Keratinocyte (primary cell): ENCODE data around the gene PER2. TPM values are rescaled to one million over a fixed set of nuclear protein-coding genes. Genes with fewer than 3 reads are reported as not detected.

Source experiments
- DNase-seq: peaks from one replicate; pipeline ENCODE4 v3.0.0-alpha.2; 2011; ENCODE audit warnings: low read depth, missing footprints, low spot score
- FAIRE-seq: peaks from 2 replicates; lab custom pipeline; 2011; peaks lifted over from hg19 to GRCh38; lab: Jason Lieb, UNC
- H2AFZ ChIP-seq: 2 replicates; pipeline ENCODE4 v1.6.0; 2012; ENCODE audit warnings: low read length, control low read depth, inconsistent platforms; ENCODE audit not compliant: control insufficient read depth
- H3K27ac ChIP-seq: 2 replicates; pipeline ENCODE4 v1.5.1; 2011; ENCODE audit warnings: low read length; ENCODE audit not compliant: control insufficient read depth, insufficient read depth
- H3K27me3 ChIP-seq: 3 replicates; pipeline ENCODE4 v1.6.0; 2011; ENCODE audit warnings: low read length; ENCODE audit not compliant: control insufficient read depth, insufficient read depth; ENCODE audit errors: extremely low read depth
- H3K36me3 ChIP-seq, 2 experiments: 2 replicates in 1 of 2; 3 replicates in 1 of 2; pipeline ENCODE4 v1.5.1; 2011; ENCODE audit warnings: low read length in 2 of 2, mild to moderate bottlenecking in 1 of 2; ENCODE audit not compliant: control insufficient read depth in 2 of 2, insufficient read depth in 2 of 2; ENCODE audit errors: extremely low read depth in 1 of 2
- H3K4me1 ChIP-seq: 3 replicates; pipeline ENCODE4 v1.5.1; 2011; ENCODE audit warnings: low read length; ENCODE audit not compliant: control insufficient read depth, insufficient read depth; ENCODE audit errors: extremely low read depth
- H3K4me2 ChIP-seq: 3 replicates; pipeline ENCODE4 v1.6.0; 2011; ENCODE audit warnings: low read depth, low read length; ENCODE audit not compliant: control insufficient read depth, insufficient read depth; ENCODE audit errors: extremely low read depth
- H3K4me3 ChIP-seq, 3 experiments: fragments of 200-600 bp in 1 of 3; sonication (generic) in 1 of 3; 2 replicates in 2 of 3; 3 replicates in 1 of 3; pipeline ENCODE4 v1.5.1; 2011 to 2016; ENCODE audit warnings: low read length in 3 of 3, mild to moderate bottlenecking in 3 of 3, control low read depth in 2 of 3, inconsistent platforms in 1 of 3, low read depth in 1 of 3, mixed read lengths in 1 of 3, mixed run types in 1 of 3, moderate library complexity in 1 of 3; ENCODE audit not compliant: control insufficient read depth in 2 of 3, insufficient read depth in 2 of 3; ENCODE audit errors: extremely low read depth in 1 of 3
- H3K79me2 ChIP-seq: 2 replicates; pipeline ENCODE4 v1.6.0; 2012; ENCODE audit warnings: low read length; ENCODE audit not compliant: control insufficient read depth, insufficient read depth
- H3K9ac ChIP-seq: 3 replicates; pipeline ENCODE4 v1.6.0; 2011; ENCODE audit warnings: low read length; ENCODE audit not compliant: control insufficient read depth, insufficient read depth; ENCODE audit errors: extremely low read depth
- H3K9me1 ChIP-seq: 3 replicates; pipeline ENCODE4 v1.6.0; 2011; ENCODE audit warnings: low read length; ENCODE audit not compliant: control insufficient read depth, insufficient read depth; ENCODE audit errors: extremely low read depth
- H3K9me3 ChIP-seq: 2 replicates; pipeline ENCODE4 v1.5.1; 2012; ENCODE audit warnings: low read depth, low read length; ENCODE audit not compliant: control insufficient read depth
- H4K20me1 ChIP-seq: 3 replicates; pipeline ENCODE4 v1.6.0; 2011; ENCODE audit warnings: low read length; ENCODE audit not compliant: control insufficient read depth, insufficient read depth; ENCODE audit errors: extremely low read depth
- CTCF ChIP-seq, 3 experiments: IDR thresholded peaks in 1 of 3; conservative IDR thresholded peaks in 1 of 3; optimal IDR thresholded peaks in 1 of 3; 2 replicates in 2 of 3; 3 replicates in 1 of 3; pipeline versions ENCODE3 to v1.5.1; 2011; ENCODE audit warnings: low read length in 3 of 3, mild to moderate bottlenecking in 3 of 3, moderate library complexity in 2 of 3, control low read depth in 1 of 3, inconsistent platforms in 1 of 3; ENCODE audit not compliant: insufficient read depth in 2 of 3; ENCODE audit errors: extremely low read depth in 1 of 3
- EZH2 ChIP-seq: IDR thresholded peaks from one replicate; pipeline ENCODE4 v1.6.1; 2012; ENCODE audit warnings: inconsistent platforms, mild to moderate bottlenecking, low read length, moderate library complexity
- dilution Hi-C: fragments of 300-500 bp; cut with MboI; formaldehyde crosslinking; loops from one replicate; pipeline ENCODE4 v1.7.0; 2020; ENCODE audit warnings: low sequenced_read_pairs; ENCODE audit not compliant: extremely low pct_ligation_motif_present
- polyA plus RNA-seq, 5 experiments: library from polyadenylated mRNA; depleted of rRNA in 3 of 5; stranded (reverse) in 3 of 5; stranded (forward) in 1 of 5; unstranded in 1 of 5; fragments of >200 nt; gene quantifications; 1 replicate in 1 of 5; 2 replicates in 3 of 5; 3 replicates in 1 of 5; pipeline versions ENCODE4 v1.2.1 to v1.2.3, GENCODE V29; 2011 to 2012; ENCODE audit warnings: missing spikeins in 2 of 5, low read depth in 1 of 5, low replicate concordance in 1 of 5

PER2 gene
- polyA plus RNA-seq, 1 donor (not counting 4 experiments of a cell fraction or from before 2014, with no cell fraction given): 1.6 TPM

GRCh38 chr2:238264072-238264460, 24.3 kb downstream of the PER2 start:
- H3K9me1 ChIP-seq: no peaks in the 10 kb centered on the region
- DNase-seq (no peak), FAIRE-seq (no peak)
- no peak overlapping the region for H3K4me3 ChIP-seq
- peaks cover 19% of the 10 kb centered on the region for H3K4me1 ChIP-seq
- no peak overlapping the region for H2AFZ ChIP-seq
- H3K4me2 ChIP-seq: no peak overlapping the region
- dilution Hi-C loops: no loop called here
- H3K27me3 ChIP-seq: no peaks in the 10 kb centered on the region
- H3K36me3 ChIP-seq: peaks cover 0 to 10% of the 10 kb centered on the region in 2 experiments
- no peak for TF ChIP-seq EZH2
- no peak for TF ChIP-seq CTCF (optimal IDR thresholded peaks at IDR 0.05 in 1 of 3, IDR thresholded peaks at IDR 0.05 in 1 of 3, conservative IDR thresholded peaks at IDR 0.05 in 1 of 3; ENCODE audit: extremely low read depth in 1 of 3, insufficient read depth in 2 of 3, low read length in 3 of 3)
- H3K9ac ChIP-seq: no peak overlapping the region
- H3K9me3 ChIP-seq: no peaks in the 10 kb centered on the region
- no peaks in the 10 kb centered on the region for H3K79me2 ChIP-seq
- no peaks in the 10 kb centered on the region for H4K20me1 ChIP-seq
- no peak overlapping the region for H3K27ac ChIP-seq

GRCh38 chr2:238263204-238264071, 25.0 kb downstream of the PER2 start:
- no peak overlapping the region for H3K9ac ChIP-seq
- H3K27me3 ChIP-seq: no peaks in the 10 kb centered on the region
- no peaks in the 10 kb centered on the region for H3K9me1 ChIP-seq
- H3K9me3 ChIP-seq: no peaks in the 10 kb centered on the region
- FAIRE-seq (peak; percentile 89), DNase-seq (peak; percentile 52)
- no peak overlapping the region for H3K4me2 ChIP-seq
- H2AFZ ChIP-seq: no peak overlapping the region
- no peaks in the 10 kb centered on the region for H3K79me2 ChIP-seq
- no peaks in the 10 kb centered on the region for H4K20me1 ChIP-seq
- peaks cover 19% of the 10 kb centered on the region for H3K4me1 ChIP-seq
- no peak overlapping the region for H3K4me3 ChIP-seq
- H3K36me3 ChIP-seq: peaks cover 0 to 10% of the 10 kb centered on the region in 2 experiments
- no peak overlapping the region for H3K27ac ChIP-seq
- TF ChIP-seq EZH2: no peak
- peak; percentile 76 to 93 (median 80) for TF ChIP-seq CTCF (optimal IDR thresholded peaks at IDR 0.05 in 1 of 3, IDR thresholded peaks at IDR 0.05 in 1 of 3, conservative IDR thresholded peaks at IDR 0.05 in 1 of 3; ENCODE audit: extremely low read depth in 1 of 3, insufficient read depth in 2 of 3, low read length in 3 of 3)
- dilution Hi-C loops: no loop called here
